GM12872 (cell line): Measurements from ENCODE around the gene HBE1.

Experiments used
- CTCF ChIP-seq: IDR thresholded peaks from 3 replicates; pipeline ENCODE4 v1.5.1; 2011; ENCODE audit warnings: low read depth, mild to moderate bottlenecking, low read length, moderate library complexity; ENCODE audit not compliant: insufficient read depth

HBE1 gene

GRCh38 chr11:5300251-5300650, 30.5 kb upstream of the HBE1 start:
- no peak for TF ChIP-seq CTCF

DNA sequence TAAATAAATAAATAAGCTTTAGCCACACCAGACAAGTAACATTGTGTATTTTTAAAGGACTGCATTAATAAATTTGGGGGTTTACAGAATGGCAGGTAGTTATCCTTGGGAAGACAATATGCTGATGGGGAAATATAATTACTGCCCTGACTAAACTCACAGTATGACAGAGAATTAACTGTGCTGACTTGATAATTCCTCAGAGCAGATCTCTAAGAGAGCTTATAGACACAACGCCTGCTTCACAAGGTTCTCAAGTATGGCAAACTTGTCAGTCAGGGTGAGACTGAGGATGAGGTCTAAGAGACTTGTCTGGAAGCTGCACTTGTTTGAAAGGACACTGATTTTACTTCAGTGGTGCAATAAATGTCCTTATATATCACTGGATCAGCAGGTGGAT, 28.7 kb upstream of the HBE1 start:
- TF ChIP-seq CTCF = no peak

DNA sequence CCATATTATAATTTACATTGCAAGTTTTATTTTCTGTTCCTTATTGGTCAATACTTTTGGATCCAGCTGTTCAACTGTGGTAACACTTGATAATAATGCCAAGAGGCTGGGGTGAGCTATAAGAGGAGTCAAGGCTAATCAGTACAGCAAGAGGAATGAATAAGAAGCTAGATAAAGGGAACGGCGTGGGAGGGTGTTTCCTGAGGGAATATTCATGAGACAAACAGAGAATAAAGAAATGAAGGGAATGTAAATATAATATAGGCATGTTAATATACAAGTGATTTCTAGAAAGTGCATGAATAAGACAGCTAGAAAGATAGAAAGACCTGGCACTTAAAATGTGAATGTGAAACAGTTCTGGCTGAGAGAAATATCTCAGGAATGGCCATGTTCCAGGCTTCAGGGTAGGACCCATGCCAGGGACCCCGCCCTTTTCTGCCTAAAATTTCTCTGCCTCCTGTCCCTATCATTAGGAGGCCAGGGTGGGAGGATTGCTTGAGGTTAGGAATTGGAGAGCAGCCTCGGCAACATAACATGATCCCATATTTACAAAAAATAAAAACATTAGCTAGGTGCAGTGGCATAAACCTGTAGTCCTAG, 28.1 kb upstream of the HBE1 start:
- TF ChIP-seq CTCF = no peak

DNA sequence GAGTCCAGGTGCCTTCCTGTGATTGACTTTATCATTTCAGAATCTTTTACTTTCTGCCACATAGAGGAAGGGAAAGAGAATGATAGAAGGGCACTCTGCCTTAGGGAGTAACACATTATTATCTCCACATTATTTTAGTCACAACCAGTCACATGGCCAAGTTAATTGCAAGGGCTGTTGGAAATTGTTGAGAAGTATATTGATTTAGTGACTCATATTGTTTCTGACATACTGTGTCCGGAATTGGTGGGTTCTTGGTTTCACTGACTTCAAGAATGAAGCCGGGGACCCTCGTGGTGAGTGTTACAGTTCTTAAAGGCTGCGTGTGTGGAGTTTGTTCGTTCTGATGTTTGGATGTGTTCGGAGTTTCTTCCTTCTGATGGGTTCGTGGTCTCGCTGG, 23.3 kb upstream of the HBE1 start:
- no peak for TF ChIP-seq CTCF

GRCh38 chr11:5291207-5291838, 21.6 kb upstream of the HBE1 start:
- peak; percentile 70 for TF ChIP-seq CTCF

DNA sequence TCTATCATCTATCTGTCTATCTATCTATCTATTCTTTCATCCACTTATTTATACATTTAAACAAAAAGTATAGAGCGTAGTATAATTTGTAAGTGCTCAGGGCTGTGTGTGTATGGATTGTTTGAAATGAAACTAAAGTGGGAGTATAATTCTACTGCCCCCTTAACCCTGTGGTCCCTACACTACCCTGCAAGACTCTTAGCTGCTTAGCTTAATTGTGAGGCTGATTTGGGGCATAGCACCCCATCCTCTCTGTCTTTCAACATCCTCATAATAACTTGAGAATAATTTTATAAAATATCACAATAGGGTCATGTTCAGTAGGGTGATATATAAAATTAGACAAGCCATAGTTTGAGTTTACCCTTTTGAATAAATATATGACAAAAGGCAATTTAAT, 20.4 kb upstream of the HBE1 start:
- no peak for TF ChIP-seq CTCF

GRCh38 chr11:5289696-5290095, 20.0 kb upstream of the HBE1 start:
- no peak for TF ChIP-seq CTCF
